A549 (cell line): Measurements from ENCODE around the gene COL19A1. TPM values are rescaled to one million over a fixed set of nuclear protein-coding genes. Genes with fewer than 3 reads are reported as not detected.

Source experiments
- ATAC-seq, 2 experiments: fragments of 200-7000 bp in 1 of 2; fragments of >200 bp in 1 of 2; cut with Nextera tagmentation in 1 of 2; cut with Tn5 transposase in 1 of 2; 3 replicates each; pipeline versions ENCODE4 v1.8.0 to v1.9.1; 2018 to 2020; ENCODE audit warnings: mild to moderate bottlenecking in 1 of 2, moderate library complexity in 1 of 2
- CTCF ChIA-PET: fragments of 300-600 bp; sonication (Branson Sonifier 250); formaldehyde crosslinking; extraction: SDS; loops from one replicate; lab custom pipeline; 2021; ENCODE audit warnings: antibody characterized with exemption, inconsistent platforms; lab: Yijun Ruan, JAX
- POLR2A ChIA-PET: fragments of 350-600 bp; formaldehyde crosslinking; extraction: SDS; loops from one replicate; lab custom pipeline; 2021; ENCODE audit warnings: antibody characterized with exemption, inconsistent platforms; lab: Yijun Ruan, JAX
- DNase-seq, 2 experiments: peaks; one replicate each; pipeline versions ENCODE4 v3.0.0 to v3.0.0-alpha.2; 2011 to 2016; ENCODE audit warnings: low read depth in 1 of 2, low spot score in 1 of 2
- FAIRE-seq: peaks from 2 replicates; lab custom pipeline; 2011; peaks lifted over from hg19 to GRCh38; lab: Jason Lieb, UNC
- H3K27ac ChIP-seq, 2 experiments: fragments of >200 bp; sonication (Bioruptor Twin); formaldehyde crosslinking; 3 replicates each; pipeline ENCODE4 v1.5.1; 2016 to 2017
- H3K4me1 ChIP-seq: fragments of >200 bp; sonication (Bioruptor Twin); formaldehyde crosslinking; 3 replicates; pipeline ENCODE4 v1.6.1; 2016
- H3K4me2 ChIP-seq: fragments of >200 bp; sonication (Bioruptor Twin); formaldehyde crosslinking; 3 replicates; pipeline ENCODE4 v1.6.1; 2016
- H3K4me3 ChIP-seq: fragments of >200 bp; sonication (Bioruptor Twin); formaldehyde crosslinking; 3 replicates; pipeline ENCODE4 v1.5.1; 2016
- H3K9me3 ChIP-seq: fragments of >200 bp; sonication (Bioruptor Twin); formaldehyde crosslinking; 3 replicates; pipeline ENCODE4 v1.6.1; 2016
- BHLHE40 ChIP-seq: IDR thresholded peaks from 2 replicates; pipeline ENCODE4 v1.6.1; 2012; ENCODE audit warnings: low read depth, low read length, inconsistent platforms
- CBX2 ChIP-seq: fragments of 200-600 bp; sonication (generic); IDR thresholded peaks from 2 replicates; pipeline ENCODE4 v1.6.1; 2016; ENCODE audit warnings: low read depth, mild to moderate bottlenecking, borderline replicate concordance
- CBX8 ChIP-seq: fragments of 200-600 bp; sonication (generic); IDR thresholded peaks from 2 replicates; pipeline ENCODE4 v1.6.1; 2016
- CEBPB ChIP-seq, 2 experiments: fragments of >200 bp in 1 of 2; sonication (Bioruptor Twin) in 1 of 2; formaldehyde crosslinking in 1 of 2; IDR thresholded peaks; 2 replicates each; pipeline ENCODE4 v1.6.1; 2012 to 2016
- ESRRA ChIP-seq: fragments of 150-350 bp; IDR thresholded peaks from 2 replicates; pipeline ENCODE4 v1.6.1; 2014; ENCODE audit warnings: mild to moderate bottlenecking, low read length, borderline replicate concordance
- FOSB ChIP-seq: fragments of 250-450 bp; sonication (Bioruptor Pico); IDR thresholded peaks from 2 replicates; pipeline ENCODE4 v1.5.0; 2020; ENCODE audit warnings: mild to moderate bottlenecking, moderate library complexity
- GATA3 ChIP-seq: IDR thresholded peaks from 2 replicates; pipeline ENCODE4 v1.6.1; 2012; ENCODE audit warnings: borderline replicate concordance
- HOXB13 ChIP-seq: fragments of 250-450 bp; sonication (Bioruptor Pico); IDR thresholded peaks from 2 replicates; pipeline ENCODE4 v1.5.0; 2020; ENCODE audit warnings: low read depth, mild to moderate bottlenecking, moderate library complexity
- JUNB ChIP-seq: fragments of >200 bp; sonication (Bioruptor Twin); formaldehyde crosslinking; IDR thresholded peaks from 2 replicates; pipeline ENCODE4 v1.6.1; 2016
- MYC ChIP-seq: IDR thresholded peaks from 2 replicates; pipeline ENCODE4 v1.6.1; 2012; ENCODE audit warnings: mild to moderate bottlenecking, inconsistent platforms, low read length, improper control_type of control experiment, borderline replicate concordance
- NPAS2 ChIP-seq: fragments of 250-450 bp; sonication (Bioruptor Pico); IDR thresholded peaks from 2 replicates; pipeline ENCODE4 v1.8.0; 2022; ENCODE audit warnings: mild to moderate bottlenecking, moderate library complexity, borderline replicate concordance
- PHF8 ChIP-seq: fragments of 200-600 bp; sonication (generic); IDR thresholded peaks from 2 replicates; pipeline ENCODE4 v1.6.1; 2016; ENCODE audit warnings: low read depth, mild to moderate bottlenecking, antibody characterized with exemption, moderate library complexity, borderline replicate concordance
- POLR2A ChIP-seq: IDR thresholded peaks from 2 replicates; pipeline ENCODE4 v1.6.1; 2012; ENCODE audit warnings: mild to moderate bottlenecking, low read length
- POLR2AphosphoS2 ChIP-seq: conservative IDR thresholded peaks from 2 replicates; pipeline ENCODE4 v1.6.1; 2012; ENCODE audit warnings: low read length, improper control_type of control experiment, inconsistent platforms
- RAD21 ChIP-seq, 2 experiments: fragments of >200 bp in 1 of 2; sonication (Bioruptor Twin) in 1 of 2; formaldehyde crosslinking in 1 of 2; IDR thresholded peaks in 1 of 2; conservative IDR thresholded peaks in 1 of 2; 2 replicates in 1 of 2; 3 replicates in 1 of 2; pipeline ENCODE4 v1.6.1; 2012 to 2018; ENCODE audit warnings: inconsistent platforms in 1 of 2
- RFX5 ChIP-seq: fragments of 450-650 bp; IDR thresholded peaks from 2 replicates; pipeline ENCODE4 v1.7.1; 2014; ENCODE audit warnings: antibody characterized with exemption, mild to moderate bottlenecking, moderate library complexity
- RNF2 ChIP-seq: fragments of 200-600 bp; sonication (generic); IDR thresholded peaks from 2 replicates; pipeline ENCODE4 v1.6.1; 2016; ENCODE audit warnings: low read depth, mild to moderate bottlenecking, antibody characterized with exemption, moderate library complexity, borderline replicate concordance
- SREBF2 ChIP-seq: fragments of 450-650 bp; IDR thresholded peaks from 2 replicates; pipeline ENCODE4 v1.6.1; 2014; ENCODE audit warnings: mild to moderate bottlenecking, moderate library complexity
- ZFP36 ChIP-seq: fragments of 450-650 bp; IDR thresholded peaks from 2 replicates; pipeline ENCODE4 v1.6.1; 2014; ENCODE audit warnings: borderline replicate concordance; ENCODE audit not compliant: partially characterized antibody
- ZSCAN20 ChIP-seq: fragments of 250-450 bp; sonication (Bioruptor Pico); IDR thresholded peaks from 2 replicates; pipeline ENCODE4 v1.8.0; 2022; ENCODE audit warnings: mild to moderate bottlenecking, moderate library complexity
- WGBS: methylation state at CpG from one replicate; pipeline ENCODE4 v1.1.6; 2017; ENCODE audit errors: missing lambda C conversion rate; 5-methylcytosine and 5-hydroxymethylcytosine counted together
- polyA plus RNA-seq, 4 experiments: library from polyadenylated mRNA; depleted of rRNA in 3 of 4; stranded (reverse); fragments of >200 nt; fragmentation: RNase III in 1 of 4; extraction: RNeasy Plus Mini Kit Qiagen cat#74134 plus additional on column Dnase treatment in 1 of 4; gene quantifications; 2 replicates in 3 of 4; 3 replicates in 1 of 4; pipeline ENCODE4 v1.2.3, GENCODE V29; 2011 to 2017
- TF ChIP-seq, protein P1 (sequence below): fragments of 150-350 bp; IDR thresholded peaks from 2 replicates; pipeline ENCODE4 v1.6.1; 2014; ENCODE audit warnings: low read depth, mild to moderate bottlenecking, low read length
- TF ChIP-seq, protein P2 (sequence below): fragments of >200 bp; sonication (Bioruptor Twin); formaldehyde crosslinking; IDR thresholded peaks from 2 replicates; pipeline ENCODE4 v1.6.1; 2016
- TF ChIP-seq, protein P3 (sequence below): fragments of >200 bp; sonication (Bioruptor Twin); formaldehyde crosslinking; IDR thresholded peaks from 3 replicates; pipeline ENCODE4 v1.5.1; 2016
- TF ChIP-seq, protein P4 (sequence below): fragments of 250-450 bp; sonication (Bioruptor Pico); IDR thresholded peaks from 2 replicates; pipeline ENCODE4 v1.5.0; 2021; ENCODE audit warnings: mild to moderate bottlenecking, moderate library complexity, borderline replicate concordance

Gene COL19A1
- polyA plus RNA-seq, 2 of the 4 experiments (the other 2 are of a cell fraction) = not detected

DNA sequence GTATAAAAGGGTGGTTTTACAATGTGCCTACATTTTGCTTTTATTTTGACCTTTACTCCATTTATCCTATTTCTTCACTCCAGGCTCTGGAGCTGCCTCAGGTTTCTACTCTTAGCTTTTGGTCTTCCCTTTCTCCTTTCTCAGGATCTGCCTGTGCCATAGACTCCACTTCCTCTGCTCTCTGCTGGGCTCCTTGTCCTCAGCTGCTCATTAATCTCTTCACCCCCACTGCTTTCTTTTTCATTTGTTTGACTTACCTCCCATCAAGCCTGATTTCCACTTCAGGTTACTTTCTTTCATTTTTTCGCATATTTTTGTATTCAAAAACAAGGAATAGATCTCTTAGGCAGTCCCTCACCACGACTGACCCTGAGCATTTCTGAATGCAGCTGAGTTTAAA, 106.8 kb downstream of the COL19A1 start (continued):
- no peak for TF ChIP-seq HOXB13 (CRISPR knock-in tag)

DNA sequence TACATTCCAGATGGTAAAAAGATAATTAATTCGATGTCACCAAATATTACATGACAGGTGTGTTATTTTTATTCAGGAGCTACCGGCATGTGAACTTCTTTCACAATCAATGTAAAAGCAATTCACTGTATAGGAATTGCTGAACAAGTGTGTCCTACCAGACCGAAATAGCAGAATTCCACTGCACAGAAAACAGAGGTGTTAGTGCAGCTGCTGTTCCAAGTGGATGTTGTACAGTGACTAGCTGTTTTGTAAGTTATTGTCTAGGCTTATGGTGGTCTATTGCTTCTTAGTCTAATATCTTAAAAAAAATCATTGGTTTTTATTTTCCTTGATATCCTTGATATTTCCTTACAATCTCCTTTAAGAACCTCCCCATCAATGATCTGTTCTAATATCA, 107.4 kb downstream of the COL19A1 start:
- Histone ChIP-seq H3K4me1 (no peaks in the 10 kb centered on the region), H3K27ac (no peak overlapping the region), H3K9me3 (no peaks in the 10 kb centered on the region), H3K4me2 (no peak overlapping the region), H3K4me3 (no peak overlapping the region)
- ATAC-seq = no peak
- no peak for FAIRE-seq
- no peak for DNase-seq
- CTCF ChIA-PET = no interaction called here
- 18% methylated on average over 3 of the region's 3 CpGs for WGBS
- POLR2A ChIA-PET = no interaction called here
- TF ChIP-seq, protein P1, sequence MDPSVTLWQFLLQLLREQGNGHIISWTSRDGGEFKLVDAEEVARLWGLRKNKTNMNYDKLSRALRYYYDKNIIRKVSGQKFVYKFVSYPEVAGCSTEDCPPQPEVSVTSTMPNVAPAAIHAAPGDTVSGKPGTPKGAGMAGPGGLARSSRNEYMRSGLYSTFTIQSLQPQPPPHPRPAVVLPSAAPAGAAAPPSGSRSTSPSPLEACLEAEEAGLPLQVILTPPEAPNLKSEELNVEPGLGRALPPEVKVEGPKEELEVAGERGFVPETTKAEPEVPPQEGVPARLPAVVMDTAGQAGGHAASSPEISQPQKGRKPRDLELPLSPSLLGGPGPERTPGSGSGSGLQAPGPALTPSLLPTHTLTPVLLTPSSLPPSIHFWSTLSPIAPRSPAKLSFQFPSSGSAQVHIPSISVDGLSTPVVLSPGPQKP = no peak
- TF ChIP-seq, protein P2, sequence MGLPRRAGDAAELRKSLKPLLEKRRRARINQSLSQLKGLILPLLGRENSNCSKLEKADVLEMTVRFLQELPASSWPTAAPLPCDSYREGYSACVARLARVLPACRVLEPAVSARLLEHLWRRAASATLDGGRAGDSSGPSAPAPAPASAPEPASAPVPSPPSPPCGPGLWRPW = no peak
- TF ChIP-seq SREBF2 = no peak
- TF ChIP-seq RNF2 = no peak
- TF ChIP-seq POLR2A = no peak
- TF ChIP-seq CBX2 = no peak
- no peak for TF ChIP-seq ZSCAN20 (CRISPR knock-in tag)
- TF ChIP-seq, protein P3, sequence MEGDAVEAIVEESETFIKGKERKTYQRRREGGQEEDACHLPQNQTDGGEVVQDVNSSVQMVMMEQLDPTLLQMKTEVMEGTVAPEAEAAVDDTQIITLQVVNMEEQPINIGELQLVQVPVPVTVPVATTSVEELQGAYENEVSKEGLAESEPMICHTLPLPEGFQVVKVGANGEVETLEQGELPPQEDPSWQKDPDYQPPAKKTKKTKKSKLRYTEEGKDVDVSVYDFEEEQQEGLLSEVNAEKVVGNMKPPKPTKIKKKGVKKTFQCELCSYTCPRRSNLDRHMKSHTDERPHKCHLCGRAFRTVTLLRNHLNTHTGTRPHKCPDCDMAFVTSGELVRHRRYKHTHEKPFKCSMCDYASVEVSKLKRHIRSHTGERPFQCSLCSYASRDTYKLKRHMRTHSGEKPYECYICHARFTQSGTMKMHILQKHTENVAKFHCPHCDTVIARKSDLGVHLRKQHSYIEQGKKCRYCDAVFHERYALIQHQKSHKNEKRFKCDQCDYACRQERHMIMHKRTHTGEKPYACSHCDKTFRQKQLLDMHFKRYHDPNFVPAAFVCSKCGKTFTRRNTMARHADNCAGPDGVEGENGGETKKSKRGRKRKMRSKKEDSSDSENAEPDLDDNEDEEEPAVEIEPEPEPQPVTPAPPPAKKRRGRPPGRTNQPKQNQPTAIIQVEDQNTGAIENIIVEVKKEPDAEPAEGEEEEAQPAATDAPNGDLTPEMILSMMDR = no peak
- no peak for TF ChIP-seq CBX8
- no peak for TF ChIP-seq PHF8
- TF ChIP-seq ESRRA = no peak
- TF ChIP-seq ZFP36 = no peak
- TF ChIP-seq POLR2AphosphoS2 = no peak
- TF ChIP-seq FOSB (CRISPR knock-in tag) = no peak
- TF ChIP-seq, protein P4, sequence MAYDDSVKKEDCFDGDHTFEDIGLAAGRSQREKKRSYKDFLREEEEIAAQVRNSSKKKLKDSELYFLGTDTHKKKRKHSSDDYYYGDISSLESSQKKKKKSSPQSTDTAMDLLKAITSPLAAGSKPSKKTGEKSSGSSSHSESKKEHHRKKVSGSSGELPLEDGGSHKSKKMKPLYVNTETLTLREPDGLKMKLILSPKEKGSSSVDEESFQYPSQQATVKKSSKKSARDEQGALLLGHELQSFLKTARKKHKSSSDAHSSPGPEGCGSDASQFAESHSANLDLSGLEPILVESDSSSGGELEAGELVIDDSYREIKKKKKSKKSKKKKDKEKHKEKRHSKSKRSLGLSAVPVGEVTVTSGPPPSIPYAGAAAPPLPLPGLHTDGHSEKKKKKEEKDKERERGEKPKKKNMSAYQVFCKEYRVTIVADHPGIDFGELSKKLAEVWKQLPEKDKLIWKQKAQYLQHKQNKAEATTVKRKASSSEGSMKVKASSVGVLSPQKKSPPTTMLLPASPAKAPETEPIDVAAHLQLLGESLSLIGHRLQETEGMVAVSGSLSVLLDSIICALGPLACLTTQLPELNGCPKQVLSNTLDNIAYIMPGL (CRISPR knock-in tag) = no peak
- TF ChIP-seq JUNB = no peak
- no peak for TF ChIP-seq RFX5
- TF ChIP-seq RAD21 (conservative IDR thresholded peaks at IDR 0.05 in 1 of 2, IDR thresholded peaks at IDR 0.05 in 1 of 2) = no peak

DNA sequence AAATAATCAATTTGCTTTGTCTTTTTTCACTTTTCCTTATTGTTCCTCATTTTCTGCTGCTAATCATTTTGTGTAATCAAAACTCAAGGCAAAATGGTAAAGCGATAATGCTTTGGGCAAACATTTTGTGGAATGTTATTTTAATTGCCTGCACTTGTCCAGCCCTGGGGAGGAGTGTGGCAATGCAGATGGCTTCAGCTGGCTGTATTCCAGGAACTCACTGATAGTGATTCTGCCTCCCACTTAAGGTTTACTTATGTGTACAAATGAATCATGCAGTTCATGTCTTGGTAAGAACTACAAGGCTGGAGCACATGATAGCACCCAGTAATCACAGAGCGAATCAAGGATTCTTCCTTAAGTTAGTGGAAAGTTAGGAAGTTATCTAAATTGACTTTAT, 107.8 kb downstream of the COL19A1 start:
- ATAC-seq (no peak), FAIRE-seq (no peak)
- CTCF ChIA-PET = no interaction called here
- TF ChIP-seq GATA3 = no peak
- no peak for TF ChIP-seq MYC
- no peak for TF ChIP-seq BHLHE40
- no peak for TF ChIP-seq CEBPB (IDR thresholded peaks at IDR 0.05)
- no peak for TF ChIP-seq NPAS2 (CRISPR knock-in tag)
- TF ChIP-seq POLR2A = no peak
- TF ChIP-seq HOXB13 (CRISPR knock-in tag) = no peak
- TF ChIP-seq, all 56 proteins: peak for 0
- WGBS = 62% methylated on average over 2 of the region's 2 CpGs
- POLR2A ChIA-PET = no interaction called here
- Histone ChIP-seq H3K4me3 (no peak overlapping the region), H3K4me2 (no peak overlapping the region), H3K4me1 (no peaks in the 10 kb centered on the region), H3K9me3 (no peaks in the 10 kb centered on the region), H3K27ac (no peak overlapping the region)
- peak in 1 of 2 experiments; percentile 0 for DNase-seq
